NCI-H128 (cell line): Measurements from ENCODE around the gene SCUBE2.

Source experiments
- DNase-seq: peaks from one replicate; lab custom pipeline; 2025; ENCODE audit not compliant: unreplicated experiment; lab: John Stamatoyannopoulos, UW

Gene SCUBE2

DNA sequence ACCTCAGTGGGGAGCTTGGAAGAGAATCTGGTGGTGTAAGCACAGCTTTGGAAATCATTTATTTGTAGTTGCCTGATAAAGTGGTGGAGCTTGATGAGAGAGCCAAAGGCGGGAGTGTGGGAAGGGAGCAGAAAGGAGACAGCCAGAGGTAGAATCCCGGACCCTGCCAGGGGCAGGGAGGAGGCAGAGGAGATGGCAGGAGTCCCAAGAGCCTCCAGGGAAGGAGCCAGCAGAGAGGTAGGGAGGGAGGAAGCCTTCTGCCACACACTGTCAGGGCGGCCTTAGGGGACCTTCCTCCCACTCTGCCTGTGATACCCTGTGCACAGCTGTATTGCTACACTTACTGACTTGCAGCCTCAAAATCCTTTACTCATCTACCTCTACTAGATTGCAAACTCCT, 15.4 kb downstream of the SCUBE2 start:
- DNase-seq = no peak

DNA sequence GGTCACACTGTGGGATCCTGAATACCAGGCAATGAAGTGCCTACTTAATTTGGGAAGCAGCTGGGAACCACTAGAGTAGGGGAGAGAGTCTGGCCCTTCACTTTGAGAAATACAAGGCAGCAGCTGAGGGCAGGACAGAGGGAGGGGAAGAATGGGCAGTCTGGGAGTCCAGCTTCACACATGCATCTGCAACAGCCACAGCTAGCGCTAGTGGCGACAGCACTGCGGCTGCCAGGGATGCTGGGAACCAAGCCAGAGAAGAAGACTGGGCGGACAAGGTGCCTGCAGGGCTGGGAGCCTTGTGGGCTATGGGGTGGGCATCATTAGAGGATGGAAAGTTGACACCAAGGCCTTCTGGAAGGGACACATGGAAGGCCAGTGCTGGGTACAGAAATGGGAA, 15.8 kb downstream of the SCUBE2 start:
- no peak for DNase-seq

DNA sequence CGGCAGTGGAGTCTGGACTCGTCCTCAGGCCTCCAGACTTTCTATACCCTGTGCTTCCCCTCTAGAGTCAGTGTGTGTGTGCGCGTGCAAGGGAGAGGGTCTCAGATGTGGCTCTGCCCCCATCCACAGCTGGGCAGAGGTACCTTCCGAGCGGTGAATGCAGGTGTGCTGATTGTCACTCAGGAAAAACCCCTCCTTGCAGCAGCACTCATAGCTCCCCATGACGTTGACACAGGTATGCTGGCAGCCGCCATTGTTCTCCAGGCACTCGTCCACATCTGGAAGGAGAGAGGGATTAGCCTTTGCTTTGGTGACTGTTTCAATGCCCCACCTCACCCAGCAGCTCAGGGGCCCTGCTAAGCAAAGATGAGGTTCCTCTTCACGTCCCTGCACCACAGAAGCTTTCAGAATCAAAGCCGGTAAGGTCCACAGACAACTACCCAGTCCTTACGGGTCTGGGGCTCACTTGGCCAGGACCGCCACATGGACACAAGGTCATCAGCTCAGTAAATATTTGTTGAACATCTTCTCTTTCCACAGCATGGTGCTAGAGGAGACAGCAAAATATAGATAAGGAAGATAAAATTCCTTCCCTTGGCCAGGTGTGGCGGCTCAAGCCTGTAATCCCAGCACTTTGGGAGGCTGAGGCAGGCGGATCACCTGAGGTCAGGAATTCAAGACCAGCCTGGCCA, 16.9 kb downstream of the SCUBE2 start:
- DNase-seq = no peak

DNA sequence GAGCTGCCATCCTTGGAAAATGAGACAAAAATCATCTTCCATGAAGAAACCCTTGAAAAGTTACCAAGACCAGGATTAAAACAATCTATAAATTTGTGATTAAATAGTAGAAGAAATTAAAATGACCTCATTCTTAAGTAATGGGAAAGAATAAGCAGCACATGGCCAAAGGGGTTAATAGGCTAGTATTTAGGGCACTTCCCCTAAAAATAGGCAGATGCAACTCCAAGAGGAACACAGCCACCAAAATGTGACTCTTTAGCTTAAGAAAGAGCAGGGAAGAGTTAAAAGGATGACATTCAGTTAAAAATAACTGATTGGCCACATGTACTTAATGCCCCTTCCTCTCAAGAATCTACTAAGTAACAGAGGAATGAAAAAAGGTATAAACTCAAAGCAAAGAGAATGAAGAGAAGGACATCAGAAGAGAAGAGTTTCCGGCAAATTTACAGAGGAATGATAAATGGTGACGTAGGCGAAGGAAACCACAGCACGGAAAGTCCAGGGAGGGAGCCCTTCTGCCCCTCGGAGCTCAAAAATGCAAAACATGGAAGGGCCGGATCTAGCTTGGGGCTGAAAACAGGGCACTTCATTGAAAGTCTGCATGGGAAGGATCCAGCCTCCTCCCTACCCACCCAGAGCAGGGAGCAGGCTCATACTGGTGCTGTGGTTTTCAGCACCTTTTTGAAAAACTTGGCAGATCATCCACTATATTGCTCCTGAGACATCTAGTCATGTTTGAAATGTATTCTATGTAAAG, 17.8 kb downstream of the SCUBE2 start:
- DNase-seq = no peak

DNA sequence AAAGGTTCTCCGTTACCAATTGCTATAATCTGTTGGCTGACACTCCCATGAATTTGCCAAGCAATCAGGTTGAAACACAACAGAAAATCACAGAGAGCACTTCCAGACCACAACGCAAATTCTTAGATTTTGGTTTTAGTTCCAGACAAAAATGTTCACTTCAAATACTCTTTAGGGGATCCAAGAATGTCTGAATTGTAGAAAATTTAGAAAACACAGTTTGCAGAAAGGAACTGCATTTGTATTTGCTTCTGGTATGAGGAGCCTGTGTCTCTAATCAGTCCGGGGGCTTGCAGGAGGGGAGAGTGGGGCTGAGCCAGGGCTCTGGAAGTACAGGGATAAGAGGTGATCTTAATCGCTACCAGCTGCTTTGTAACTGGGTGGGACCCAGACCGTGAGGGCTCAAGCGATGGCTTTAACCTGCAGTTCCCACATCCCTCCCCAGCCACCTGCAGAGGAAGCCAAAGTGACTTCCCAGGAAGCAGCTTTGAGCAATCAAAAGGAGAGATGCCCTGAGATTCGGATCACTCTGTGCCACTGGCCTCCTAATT, 18.7 kb downstream of the SCUBE2 start:
- DNase-seq = no peak

DNA sequence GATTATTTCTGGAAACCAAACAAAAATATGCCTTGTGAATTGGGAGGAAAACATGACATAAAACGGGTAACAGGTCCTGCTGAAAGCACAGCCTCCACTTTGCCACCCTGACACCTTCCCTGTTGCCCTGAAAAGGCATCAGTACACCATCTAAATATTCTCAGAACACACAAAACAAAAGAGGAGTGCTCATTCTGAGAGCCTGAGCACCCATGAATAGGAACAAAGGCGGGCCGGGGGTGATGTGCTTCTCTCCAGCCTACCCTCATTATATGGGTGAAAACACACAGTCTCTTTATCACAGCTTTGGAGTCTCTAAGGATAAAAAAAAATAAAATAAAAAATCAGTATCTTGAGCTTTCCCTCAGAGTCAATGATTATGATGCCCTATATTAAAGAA, 19.7 kb downstream of the SCUBE2 start:
- no peak for DNase-seq

DNA sequence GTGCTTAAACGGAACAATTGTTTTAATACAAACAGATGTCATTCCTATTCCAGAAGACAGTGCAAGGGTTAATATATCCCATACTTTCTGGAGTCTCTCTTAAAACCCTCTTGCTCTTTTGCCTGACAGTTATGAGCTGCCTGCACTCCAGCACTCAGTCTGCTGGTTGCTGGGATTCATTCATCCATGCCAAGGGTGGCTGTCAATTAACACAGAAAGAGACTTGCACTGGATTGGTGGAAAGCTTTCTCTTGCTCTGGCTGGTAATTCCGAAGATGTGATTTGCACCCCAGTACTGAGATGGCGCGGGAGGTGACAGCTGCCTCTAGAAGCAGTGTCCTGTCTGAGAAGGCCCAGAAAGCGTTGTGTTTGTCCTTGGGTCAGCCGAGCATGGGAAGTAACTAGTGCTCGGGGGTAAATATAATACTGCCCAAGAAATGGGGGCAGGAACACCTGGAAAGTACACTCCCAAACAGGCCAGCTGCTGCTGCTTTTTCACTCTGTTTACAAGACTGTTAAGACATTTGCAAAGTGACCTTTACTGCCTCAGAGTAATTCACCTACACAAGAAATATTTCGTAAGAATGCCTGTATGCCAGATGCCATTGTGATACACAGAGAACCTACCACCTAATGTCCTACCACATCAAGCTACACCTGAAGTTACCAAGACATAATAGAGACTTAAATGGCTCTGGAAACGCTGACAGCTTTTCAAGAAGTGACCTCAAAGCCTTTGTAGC, 20.5 kb downstream of the SCUBE2 start:
- no peak for DNase-seq

DNA sequence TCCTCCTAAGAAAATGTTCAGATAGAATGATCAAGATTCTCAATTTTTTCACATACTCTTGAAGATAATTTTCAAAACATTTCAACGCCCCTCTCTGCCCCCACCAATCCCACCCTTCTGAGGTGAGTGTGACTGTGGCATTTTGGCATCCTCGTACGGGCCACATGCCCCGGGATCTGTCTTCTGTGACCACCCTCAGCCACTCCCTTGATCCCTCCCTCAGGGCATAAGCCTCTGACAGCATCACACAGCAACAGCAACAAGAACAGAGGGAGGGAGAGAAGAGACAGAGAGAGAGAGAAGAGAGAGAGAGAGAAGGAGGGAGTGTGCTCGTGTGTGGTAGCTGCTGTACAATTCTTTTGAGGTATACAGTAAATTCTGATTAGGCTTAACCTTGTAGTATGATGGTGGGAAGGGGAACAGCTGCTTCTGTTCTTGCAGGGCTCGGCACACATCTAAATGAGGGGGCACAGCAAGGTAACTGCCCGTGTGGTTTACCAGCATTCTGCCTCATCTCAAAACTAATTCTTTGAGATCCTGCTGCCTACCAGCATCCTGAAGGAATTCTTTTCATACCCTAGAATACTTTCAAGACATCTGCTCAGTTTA, 21.4 kb downstream of the SCUBE2 start:
- no peak for DNase-seq

DNA sequence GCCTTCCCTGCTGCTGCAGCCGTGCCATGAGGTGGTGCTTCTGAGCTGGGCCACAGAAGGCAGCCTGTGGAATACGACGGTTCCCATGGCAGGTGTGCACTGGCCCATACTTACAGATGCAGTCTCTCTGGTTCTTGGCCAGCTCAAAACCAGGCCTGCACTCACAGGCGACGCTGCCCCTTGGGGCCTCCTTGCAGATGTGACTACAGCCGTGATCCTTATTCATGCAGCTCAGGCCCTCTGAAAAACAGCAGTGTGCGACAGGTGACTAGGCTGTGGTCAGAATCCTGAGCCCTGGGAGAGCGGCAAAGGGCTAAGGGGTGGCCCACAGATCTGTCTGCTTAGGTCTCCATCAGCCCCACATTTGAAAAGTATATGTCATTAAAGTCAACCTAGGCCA, 22.1 kb downstream of the SCUBE2 start:
- DNase-seq = no peak

DNA sequence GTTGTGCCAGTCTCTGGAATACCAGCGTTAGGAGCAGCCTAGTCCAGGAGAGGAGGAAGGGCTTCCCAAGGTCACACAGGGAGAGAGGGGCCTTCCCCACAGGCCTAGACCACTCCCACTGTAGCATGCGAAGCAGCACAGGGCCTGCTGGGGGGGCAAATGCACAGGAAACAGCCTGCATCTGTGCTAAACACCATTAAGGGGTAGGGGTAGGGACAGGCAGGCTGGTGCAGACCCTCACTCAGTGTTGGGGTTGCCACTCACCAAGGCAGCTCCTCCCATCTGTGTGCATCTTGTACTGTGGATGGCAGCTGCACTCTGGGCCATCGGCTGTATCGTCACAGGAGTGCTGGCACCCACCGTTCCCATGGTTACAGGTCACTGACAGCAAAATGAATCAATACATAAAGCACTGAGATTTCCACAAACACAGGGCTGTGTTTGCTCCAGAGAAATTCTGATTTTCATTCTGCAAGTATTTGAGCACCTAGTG, 24.9 kb downstream of the SCUBE2 start:
- no peak for DNase-seq

DNA sequence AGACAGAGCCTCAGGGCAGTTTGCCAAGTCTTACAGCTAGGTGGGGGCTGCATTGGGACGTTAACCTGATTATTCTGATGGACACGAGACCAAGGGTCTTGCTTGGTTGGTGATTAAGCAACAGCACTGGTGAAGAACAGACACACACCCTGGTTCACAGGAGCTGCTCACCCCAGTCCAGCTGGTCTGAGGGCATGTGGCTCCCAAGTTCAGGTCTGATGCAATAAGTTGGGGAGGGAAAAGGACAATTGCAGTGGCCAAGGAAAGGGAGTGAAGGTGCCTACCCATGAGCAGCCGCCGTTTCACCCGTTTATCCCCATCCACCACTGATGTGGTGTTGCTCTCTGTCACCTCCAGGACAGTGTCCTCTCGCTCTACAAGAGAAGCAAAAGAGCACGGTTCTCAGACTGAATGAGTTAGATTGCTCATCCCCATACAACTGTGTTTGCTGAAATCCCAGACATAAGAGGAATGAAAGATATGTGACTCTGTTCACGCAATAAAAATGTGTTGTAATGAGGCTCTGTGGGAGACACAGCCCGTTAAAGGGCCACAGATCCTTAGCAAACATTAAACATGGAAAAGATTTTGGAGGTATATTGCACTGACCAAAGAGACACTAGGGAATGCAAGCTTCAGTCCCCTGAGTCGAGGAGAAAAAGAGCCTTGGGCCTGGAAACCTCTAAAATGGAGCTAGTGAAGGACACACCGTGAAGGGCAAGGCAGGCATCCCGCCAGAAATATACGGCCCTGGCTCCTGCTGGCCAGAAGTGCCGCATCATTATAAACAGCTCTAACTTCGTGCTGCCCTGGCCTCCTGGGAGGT, 25.6 kb downstream of the SCUBE2 start:
- no peak for DNase-seq

DNA sequence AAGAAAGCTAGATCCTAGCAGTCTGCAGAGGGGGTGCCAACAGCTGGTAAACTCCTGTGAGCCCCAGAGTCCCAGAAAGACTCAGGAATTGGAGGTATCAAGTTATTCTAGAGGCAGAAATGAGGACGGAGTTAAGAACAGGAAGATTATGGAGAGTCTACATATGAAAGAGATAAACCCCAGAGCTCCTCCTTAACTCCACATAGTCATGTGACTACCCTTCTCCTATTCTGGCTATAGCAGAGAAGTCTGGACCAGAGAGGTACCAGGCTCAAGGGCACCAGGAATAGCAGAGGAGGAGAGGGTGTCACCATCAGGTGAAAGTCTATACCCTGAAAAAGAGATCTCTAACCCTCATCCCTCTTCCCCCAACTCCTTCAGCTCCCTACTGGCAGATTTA, 29.6 kb downstream of the SCUBE2 start:
- no peak for DNase-seq

DNA sequence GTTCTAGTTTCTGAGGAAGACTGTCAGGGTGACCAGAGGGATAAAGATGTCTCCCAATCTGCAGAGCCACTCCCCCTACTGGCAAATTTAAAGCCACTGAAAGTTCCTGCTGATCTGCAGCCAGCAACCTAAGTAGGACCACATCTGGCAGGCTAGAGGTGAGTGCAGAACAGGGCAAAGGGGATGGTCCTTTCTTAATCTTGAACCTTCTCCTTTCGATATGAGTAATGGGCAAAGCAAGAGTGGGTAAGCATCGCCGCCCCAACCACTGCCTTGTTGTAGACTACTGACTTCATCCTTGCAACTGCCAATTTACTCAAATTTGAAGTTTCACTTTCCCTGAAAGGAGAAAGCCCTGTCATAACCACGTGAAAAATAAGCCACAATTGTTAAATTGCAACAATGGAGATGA, 30.7 kb downstream of the SCUBE2 start:
- no peak for DNase-seq

DNA sequence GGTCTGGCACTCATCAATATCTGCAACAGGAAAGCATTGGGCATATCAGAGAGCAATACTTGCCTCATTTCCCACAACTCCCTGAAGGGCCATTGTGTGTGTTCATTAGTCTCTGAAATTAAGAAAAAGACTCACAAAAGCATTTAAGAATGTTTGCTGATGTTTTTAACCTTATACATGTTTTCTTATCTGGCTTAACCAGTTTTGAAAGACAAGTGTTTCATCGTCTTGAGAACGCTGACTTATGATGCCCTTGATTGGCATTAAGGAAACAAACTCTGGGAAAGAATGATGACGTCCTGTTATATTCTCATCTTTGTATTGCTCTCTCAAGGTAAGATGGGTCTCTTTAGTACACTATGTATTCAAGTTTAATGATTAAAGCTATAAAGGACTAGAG, 32.0 kb downstream of the SCUBE2 start:
- DNase-seq = no peak

DNA sequence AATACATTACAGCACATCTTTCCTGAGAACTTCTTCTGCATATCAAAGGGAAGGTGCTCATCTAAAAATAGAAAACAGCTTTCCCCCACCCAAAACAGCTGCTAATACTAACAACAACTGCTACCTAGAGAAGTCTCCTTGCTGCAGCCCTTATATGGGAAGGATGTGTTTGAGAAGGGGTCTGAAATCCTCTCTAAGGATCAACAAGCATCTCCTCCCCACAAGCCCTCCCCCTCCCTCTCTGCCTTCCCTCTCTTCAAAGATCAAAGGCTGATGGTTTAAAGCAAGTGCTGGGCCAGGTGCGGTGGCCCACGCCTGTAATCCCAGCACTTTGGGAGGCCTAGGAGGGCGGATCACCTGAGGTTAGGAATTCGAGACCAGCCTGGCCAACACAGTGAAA, 33.5 kb downstream of the SCUBE2 start:
- no peak for DNase-seq

DNA sequence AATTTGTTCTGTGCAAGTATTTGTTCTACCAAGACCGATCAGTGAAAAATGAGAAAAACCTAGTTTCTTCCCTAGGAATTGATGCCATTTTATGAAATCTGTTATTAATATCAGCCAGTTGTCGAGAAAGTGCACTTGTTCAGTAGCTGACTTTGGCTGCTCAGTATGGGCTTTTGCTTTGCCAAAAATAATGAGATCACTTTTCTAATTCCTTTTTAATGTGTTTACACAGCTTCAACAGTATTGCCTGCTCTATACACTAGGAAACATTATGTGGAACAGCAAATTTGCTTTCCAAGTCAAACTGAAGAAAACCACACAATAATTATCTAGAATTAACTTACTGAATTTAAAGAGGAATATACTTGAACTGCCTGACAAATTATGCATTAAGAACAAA, 34.4 kb downstream of the SCUBE2 start:
- DNase-seq = no peak

DNA sequence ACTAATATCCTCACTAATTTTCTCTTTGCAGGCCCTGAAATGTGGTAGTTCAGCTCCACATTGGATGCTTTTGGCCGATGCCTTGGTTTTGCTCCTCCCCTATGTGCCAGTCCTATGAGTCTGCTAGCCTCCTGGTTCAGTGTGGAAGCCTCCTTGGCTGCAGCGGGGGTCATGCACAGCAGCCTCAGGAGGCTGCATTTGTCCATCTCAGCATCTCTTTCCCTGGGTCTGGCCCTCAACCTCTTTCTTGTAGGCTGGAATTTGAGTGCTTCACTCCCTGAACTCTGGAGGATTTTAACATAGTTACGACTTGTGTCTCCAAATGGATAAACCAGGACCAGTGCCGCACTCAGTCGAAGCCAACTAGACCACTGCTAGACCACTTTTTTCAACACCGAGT, 34.9 kb downstream of the SCUBE2 start:
- no peak for DNase-seq

DNA sequence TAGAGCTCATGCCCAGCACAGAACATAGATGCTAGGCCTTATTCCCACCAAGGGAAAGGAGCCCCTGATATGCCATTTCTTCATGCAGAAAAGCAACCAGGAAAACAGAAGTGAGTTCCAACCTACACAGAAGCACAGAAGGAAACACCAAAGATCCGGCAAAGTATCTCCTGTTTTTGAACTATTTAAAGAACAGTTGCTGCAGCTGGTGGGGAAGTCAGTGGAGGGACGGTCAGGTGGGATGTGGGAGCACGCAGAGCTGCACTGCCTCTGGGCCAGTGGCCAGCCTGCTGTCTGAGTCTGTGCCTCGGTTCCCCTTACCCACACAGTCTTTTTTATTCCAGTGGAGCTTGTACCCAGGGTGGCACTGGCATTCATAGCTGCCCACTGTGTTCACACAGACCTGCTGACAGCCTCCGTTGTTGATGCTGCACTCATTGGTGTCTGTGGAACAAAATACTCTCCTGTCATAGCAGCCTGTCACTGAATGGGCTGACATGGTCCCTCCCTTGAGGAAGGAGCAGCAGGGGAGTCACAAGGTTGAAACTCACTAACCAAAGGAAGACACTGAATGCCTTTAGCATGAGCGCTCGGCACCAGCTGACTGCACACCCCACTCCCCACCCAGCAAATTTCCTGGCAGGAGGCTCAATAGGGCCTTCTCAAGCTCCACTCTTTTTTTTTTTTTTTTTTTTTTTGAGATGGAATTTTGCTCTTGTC, 37.9 kb downstream of the SCUBE2 start:
- DNase-seq = no peak

DNA sequence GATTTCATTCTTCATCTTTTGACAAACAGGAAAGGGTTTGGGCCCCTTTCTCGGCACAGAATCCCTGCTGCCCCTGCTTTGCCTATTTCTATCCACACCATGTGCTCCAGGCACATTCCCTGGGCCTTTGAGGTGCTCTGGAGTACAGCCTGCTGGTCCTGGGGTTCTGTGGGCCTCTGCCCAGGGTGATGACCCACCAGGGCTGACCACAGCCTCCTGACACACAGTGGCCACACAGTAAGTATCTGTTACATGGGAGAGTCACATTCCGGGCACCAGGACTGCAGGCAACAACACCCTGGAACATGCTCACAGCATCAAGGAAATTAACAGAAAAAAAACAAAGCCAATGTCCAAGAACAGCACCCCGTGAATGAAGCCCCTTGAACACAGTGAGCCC, 39.1 kb downstream of the SCUBE2 start:
- no peak for DNase-seq

DNA sequence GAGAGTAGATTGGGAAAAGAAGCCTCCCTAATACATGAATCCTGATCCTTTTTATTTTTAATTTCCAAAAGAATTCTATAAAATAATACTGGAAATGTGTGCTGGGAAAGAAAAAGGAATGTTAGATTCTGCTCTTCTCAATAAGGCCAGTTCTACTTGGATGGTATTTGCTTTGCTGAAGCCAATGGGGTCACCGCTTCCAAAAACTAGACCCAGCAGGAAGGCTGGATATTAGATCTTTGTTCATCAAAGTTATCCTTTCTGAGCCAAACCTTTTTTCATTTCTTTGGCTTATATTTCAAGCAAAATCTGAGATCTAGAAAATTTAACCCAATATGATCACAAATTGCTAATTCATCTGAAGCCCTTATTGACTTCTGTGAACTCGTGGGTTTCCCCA, 41.4 kb downstream of the SCUBE2 start:
- no peak for DNase-seq
